Esophagus squamous epithelium (tissue), 4 donors: ENCODE measurements around the gene HOXD4.

ENCODE experiments used
- CTCF ChIP-seq, 6 experiments: fragments of 450-650 bp in 4 of 6; fragments of 200-600 bp in 2 of 6; sonication (generic) in 2 of 6; IDR thresholded peaks; one replicate each; pipeline ENCODE4 v1.5.1; 2016 to 2019; ENCODE audit warnings: antibody characterized with exemption in 6 of 6, mild to moderate bottlenecking in 4 of 6, moderate library complexity in 4 of 6
- POLR2A ChIP-seq, 4 donors: fragments of 450-650 bp; IDR thresholded peaks; one replicate each; pipeline ENCODE4 v1.6.1; 2017; ENCODE audit warnings: antibody characterized with exemption in 4 of 4, mild to moderate bottlenecking in 4 of 4, moderate library complexity in 3 of 4

GRCh38 chr2:176102309-176102866 lies 49.0 kb upstream of the HOXD4 start:
- TF ChIP-seq POLR2A (IDR thresholded peaks at IDR 0.05) (no peak), CTCF (IDR thresholded peaks at IDR 0.05) (no peak)
